ENCODE measurements around the gene TTLL3. TPM values are rescaled to one million over a fixed set of nuclear protein-coding genes. Genes with fewer than 3 reads are reported as not detected.
A peak's percentile ranks its signal among the peaks of the same experiment; 100 is the strongest.

Gene TTLL3
- total RNA-seq, 1 donor from 2014 or later: 13.6 TPM

GRCh38 chr3:9831253-9831652 is 21.2 kb downstream of the TTLL3 start:
- H3K4me1 ChIP-seq (ENCODE audit: control insufficient read depth in 3 of 3, insufficient read depth in 3 of 3, low read length in 3 of 3): no peaks in the 10 kb centered on the region
- no peaks in the 10 kb centered on the region for H3K9me3 ChIP-seq (ENCODE audit: control insufficient read depth in 3 of 3, low read length in 3 of 3)
- H3K27me3 ChIP-seq (ENCODE audit: control insufficient read depth in 3 of 3, insufficient read depth in 3 of 3, low read length in 3 of 3): no peaks in the 10 kb centered on the region
- H3K27ac ChIP-seq (ENCODE audit: low read depth, low read length): no peak overlapping the region
- H3K4me3 ChIP-seq (ENCODE audit: low read length in 3 of 3): no peak overlapping the region
- no peak overlapping the region for H3K9ac ChIP-seq (ENCODE audit: low read depth in 1 of 3, low read length in 3 of 3)
- H3K36me3 ChIP-seq (ENCODE audit: control insufficient read depth in 3 of 3, insufficient read depth in 3 of 3, low read length in 3 of 3): peaks cover 24 to 53% (median 42%) of the 10 kb centered on the region in 3 donors

- H3K9me3 ChIP-seq (ENCODE audit: control insufficient read depth in 3 of 3, low read length in 3 of 3): no peaks in the 10 kb centered on the region
- no peak overlapping the region for H3K4me3 ChIP-seq (ENCODE audit: low read length in 3 of 3)
- no peak overlapping the region for H3K9ac ChIP-seq (ENCODE audit: low read depth in 1 of 3, low read length in 3 of 3)
- peaks cover 27 to 52% (median 43%) of the 10 kb centered on the region in 3 donors for H3K36me3 ChIP-seq (ENCODE audit: control insufficient read depth in 3 of 3, insufficient read depth in 3 of 3, low read length in 3 of 3)
- H3K4me1 ChIP-seq (ENCODE audit: control insufficient read depth in 3 of 3, insufficient read depth in 3 of 3, low read length in 3 of 3): no peaks in the 10 kb centered on the region
- no peak overlapping the region for H3K27ac ChIP-seq (ENCODE audit: low read depth, low read length)
- H3K27me3 ChIP-seq (ENCODE audit: control insufficient read depth in 3 of 3, insufficient read depth in 3 of 3, low read length in 3 of 3): no peaks in the 10 kb centered on the region
Measured at GRCh38 chr3:9833078-9833477, 23.0 kb downstream of the TTLL3 start.

- peak overlapping the region in 1 of 3 donors; percentile 33 for H3K9ac ChIP-seq (ENCODE audit: low read depth in 1 of 3, low read length in 3 of 3)
- no peak overlapping the region for H3K27ac ChIP-seq (ENCODE audit: low read depth, low read length)
- H3K36me3 ChIP-seq (ENCODE audit: control insufficient read depth in 3 of 3, insufficient read depth in 3 of 3, low read length in 3 of 3): peaks cover 33 to 56% (median 47%) of the 10 kb centered on the region in 3 donors
- H3K27me3 ChIP-seq (ENCODE audit: control insufficient read depth in 3 of 3, insufficient read depth in 3 of 3, low read length in 3 of 3): no peaks in the 10 kb centered on the region
- H3K4me3 ChIP-seq (ENCODE audit: low read length in 3 of 3): no peak overlapping the region
- H3K9me3 ChIP-seq (ENCODE audit: control insufficient read depth in 3 of 3, low read length in 3 of 3): no peaks in the 10 kb centered on the region
- no peaks in the 10 kb centered on the region for H3K4me1 ChIP-seq (ENCODE audit: control insufficient read depth in 3 of 3, insufficient read depth in 3 of 3, low read length in 3 of 3)
Measured at GRCh38 chr3:9834520-9835380, 24.7 kb downstream of the TTLL3 start.

- Histone ChIP-seq H3K9ac (ENCODE audit: low read depth in 1 of 3, low read length in 3 of 3) (no peak overlapping the region), H3K4me1 (ENCODE audit: control insufficient read depth in 3 of 3, insufficient read depth in 3 of 3, low read length in 3 of 3) (peaks cover 3 to 7% (median 5%) of the 10 kb centered on the region in 3 donors), H3K27ac (ENCODE audit: low read depth, low read length) (no peak overlapping the region), H3K27me3 (ENCODE audit: control insufficient read depth in 3 of 3, insufficient read depth in 3 of 3, low read length in 3 of 3) (no peaks in the 10 kb centered on the region), H3K4me3 (ENCODE audit: low read length in 3 of 3) (no peak overlapping the region), H3K36me3 (ENCODE audit: control insufficient read depth in 3 of 3, insufficient read depth in 3 of 3, low read length in 3 of 3) (peaks cover 54 to 67% (median 63%) of the 10 kb centered on the region in 3 donors), H3K9me3 (ENCODE audit: control insufficient read depth in 3 of 3, low read length in 3 of 3) (no peaks in the 10 kb centered on the region)
Measured at GRCh38 chr3:9837701-9838582, 27.9 kb downstream of the TTLL3 start.

- H3K9ac ChIP-seq (ENCODE audit: low read depth in 1 of 3, low read length in 3 of 3): no peak overlapping the region
- H3K27me3 ChIP-seq (ENCODE audit: control insufficient read depth in 3 of 3, insufficient read depth in 3 of 3, low read length in 3 of 3): no peaks in the 10 kb centered on the region
- H3K4me1 ChIP-seq (ENCODE audit: control insufficient read depth in 3 of 3, insufficient read depth in 3 of 3, low read length in 3 of 3): peaks cover 9 to 11% (median 10%) of the 10 kb centered on the region in 3 donors
- H3K27ac ChIP-seq (ENCODE audit: low read depth, low read length): no peak overlapping the region
- H3K9me3 ChIP-seq (ENCODE audit: control insufficient read depth in 3 of 3, low read length in 3 of 3): no peaks in the 10 kb centered on the region
- H3K36me3 ChIP-seq (ENCODE audit: control insufficient read depth in 3 of 3, insufficient read depth in 3 of 3, low read length in 3 of 3): peaks cover 53 to 59% (median 57%) of the 10 kb centered on the region in 3 donors
- H3K4me3 ChIP-seq (ENCODE audit: low read length in 3 of 3): no peak overlapping the region
Measured at GRCh38 chr3:9838856-9839255, 28.8 kb downstream of the TTLL3 start.

- H3K36me3 ChIP-seq (ENCODE audit: control insufficient read depth in 3 of 3, insufficient read depth in 3 of 3, low read length in 3 of 3): peaks cover 40 to 44% (median 42%) of the 10 kb centered on the region in 3 donors
- no peak overlapping the region for H3K27ac ChIP-seq (ENCODE audit: low read depth, low read length)
- H3K4me3 ChIP-seq (ENCODE audit: low read length in 3 of 3): no peak overlapping the region
- H3K9me3 ChIP-seq (ENCODE audit: control insufficient read depth in 3 of 3, low read length in 3 of 3): no peaks in the 10 kb centered on the region
- H3K27me3 ChIP-seq (ENCODE audit: control insufficient read depth in 3 of 3, insufficient read depth in 3 of 3, low read length in 3 of 3): no peaks in the 10 kb centered on the region
- peaks cover 10 to 14% (median 12%) of the 10 kb centered on the region in 3 donors for H3K4me1 ChIP-seq (ENCODE audit: control insufficient read depth in 3 of 3, insufficient read depth in 3 of 3, low read length in 3 of 3)
- H3K9ac ChIP-seq (ENCODE audit: low read depth in 1 of 3, low read length in 3 of 3): no peak overlapping the region
Measured at GRCh38 chr3:9841015-9841414, 31.0 kb downstream of the TTLL3 start.

- Histone ChIP-seq H3K9me3 (ENCODE audit: control insufficient read depth in 3 of 3, low read length in 3 of 3) (no peaks in the 10 kb centered on the region), H3K4me3 (ENCODE audit: low read length in 3 of 3) (peak within 1 kb of the TSS; percentile 94 to 99 (median 98)), H3K27me3 (ENCODE audit: control insufficient read depth in 3 of 3, insufficient read depth in 3 of 3, low read length in 3 of 3) (no peaks in the 10 kb centered on the region), H3K4me1 (ENCODE audit: control insufficient read depth in 3 of 3, insufficient read depth in 3 of 3, low read length in 3 of 3) (peaks cover 10 to 14% (median 12%) of the 10 kb centered on the region in 3 donors), H3K9ac (ENCODE audit: low read depth in 1 of 3, low read length in 3 of 3) (peak within 1 kb of the TSS; percentile 86 to 92 (median 90)), H3K36me3 (ENCODE audit: control insufficient read depth in 3 of 3, insufficient read depth in 3 of 3, low read length in 3 of 3) (peaks cover 28 to 30% (median 29%) of the 10 kb centered on the region in 3 donors), H3K27ac (ENCODE audit: low read depth, low read length) (peak within 1 kb of the TSS; percentile 66)
Measured at GRCh38 chr3:9843715-9844438, 33.8 kb downstream of the TTLL3 start, which contains the start of gene RPUSD3. TSS of gene RPUSD3 (minus strand) at chr3:9844008. CDS start at chr3:9843990, 18 bp downstream.

GRCh38 chr3:9846231-9846630 is 36.2 kb downstream of the TTLL3 start:
- H3K4me1 ChIP-seq (ENCODE audit: control insufficient read depth in 3 of 3, insufficient read depth in 3 of 3, low read length in 3 of 3): peaks cover 10 to 14% (median 12%) of the 10 kb centered on the region in 3 donors
- H3K27me3 ChIP-seq (ENCODE audit: control insufficient read depth in 3 of 3, insufficient read depth in 3 of 3, low read length in 3 of 3): no peaks in the 10 kb centered on the region
- no peak overlapping the region for H3K27ac ChIP-seq (ENCODE audit: low read depth, low read length)
- H3K9me3 ChIP-seq (ENCODE audit: control insufficient read depth in 3 of 3, low read length in 3 of 3): no peaks in the 10 kb centered on the region
- no peak overlapping the region for H3K4me3 ChIP-seq (ENCODE audit: low read length in 3 of 3)
- H3K9ac ChIP-seq (ENCODE audit: low read depth in 1 of 3, low read length in 3 of 3): no peak overlapping the region
- peaks cover 9 to 10% (median 10%) of the 10 kb centered on the region in 3 donors for H3K36me3 ChIP-seq (ENCODE audit: control insufficient read depth in 3 of 3, insufficient read depth in 3 of 3, low read length in 3 of 3)

- Histone ChIP-seq H3K27ac (ENCODE audit: low read depth, low read length) (no peak overlapping the region), H3K4me3 (ENCODE audit: low read length in 3 of 3) (no peak overlapping the region), H3K4me1 (ENCODE audit: control insufficient read depth in 3 of 3, insufficient read depth in 3 of 3, low read length in 3 of 3) (peaks cover 10 to 14% (median 12%) of the 10 kb centered on the region in 3 donors), H3K27me3 (ENCODE audit: control insufficient read depth in 3 of 3, insufficient read depth in 3 of 3, low read length in 3 of 3) (no peaks in the 10 kb centered on the region), H3K9ac (ENCODE audit: low read depth in 1 of 3, low read length in 3 of 3) (no peak overlapping the region), H3K36me3 (ENCODE audit: control insufficient read depth in 3 of 3, insufficient read depth in 3 of 3, low read length in 3 of 3) (peaks cover under 1 to 3% (median 2%) of the 10 kb centered on the region in 3 donors), H3K9me3 (ENCODE audit: control insufficient read depth in 3 of 3, low read length in 3 of 3) (no peaks in the 10 kb centered on the region)
Measured at GRCh38 chr3:9846931-9847488, 36.9 kb downstream of the TTLL3 start.

Data from skeletal muscle tissue (tissue), 4 donors.